Measurements from ENCODE around the gene CTNNA3. TPM values are rescaled to one million over a fixed set of nuclear protein-coding genes. Genes with fewer than 3 reads are reported as not detected.

Gene CTNNA3
- total RNA-seq, 1 donor from 2014 or later = 3.3 TPM

DNA sequence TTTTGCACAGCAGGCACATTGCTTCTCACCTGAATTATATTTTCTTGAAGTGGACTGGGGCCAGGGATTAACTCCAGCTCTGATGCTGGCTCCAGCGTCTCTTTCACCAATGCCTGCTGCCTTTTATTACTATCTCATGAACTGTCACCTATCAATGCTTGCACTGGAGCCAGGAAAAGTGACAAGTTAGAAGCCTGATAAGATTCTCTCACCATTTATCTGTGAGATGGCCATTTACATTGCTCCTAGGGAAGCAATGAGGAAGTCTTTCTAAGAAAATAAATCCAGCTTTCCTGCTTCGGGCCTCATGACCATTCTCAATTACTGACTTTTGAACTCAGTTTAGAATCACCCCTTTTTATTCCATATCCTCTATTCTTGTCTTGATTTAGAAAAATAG, 818.6 kb downstream of the CTNNA3 start:
- Mint-ChIP-seq H3K4me3 (ENCODE audit: unreplicated experiment) (no peak overlapping the region), H3K36me3 (ENCODE audit: unreplicated experiment) (no peaks in the 10 kb centered on the region)

DNA sequence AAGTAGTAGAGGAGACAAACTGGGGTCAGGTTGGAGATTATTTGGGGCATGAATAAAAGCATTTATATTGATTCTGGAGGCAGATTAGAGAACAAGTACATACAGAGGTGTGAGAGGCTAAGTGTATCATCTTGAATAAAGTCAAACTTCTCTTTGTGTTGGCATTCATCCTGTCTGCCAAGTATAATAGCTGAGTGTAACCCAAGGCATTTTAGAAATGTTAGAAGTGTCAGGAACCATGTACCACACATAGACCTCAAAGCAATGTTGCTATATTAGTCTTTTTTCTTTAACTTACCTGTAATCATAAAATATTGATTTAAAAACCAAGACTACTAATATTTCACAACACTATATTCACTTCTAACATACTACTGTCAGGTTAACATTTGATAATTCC, 826.4 kb downstream of the CTNNA3 start:
- Mint-ChIP-seq H3K4me3 (ENCODE audit: unreplicated experiment) (no peak overlapping the region), H3K36me3 (ENCODE audit: unreplicated experiment) (no peaks in the 10 kb centered on the region), H3K9me3 (ENCODE audit: unreplicated experiment) (no peaks in the 10 kb centered on the region), H3K4me1 (ENCODE audit: low read depth, unreplicated experiment) (no peaks in the 10 kb centered on the region), H3K27ac (ENCODE audit: unreplicated experiment) (no peak overlapping the region), H3K27me3 (ENCODE audit: unreplicated experiment) (no peaks in the 10 kb centered on the region)
- TF ChIP-seq, protein P1, sequence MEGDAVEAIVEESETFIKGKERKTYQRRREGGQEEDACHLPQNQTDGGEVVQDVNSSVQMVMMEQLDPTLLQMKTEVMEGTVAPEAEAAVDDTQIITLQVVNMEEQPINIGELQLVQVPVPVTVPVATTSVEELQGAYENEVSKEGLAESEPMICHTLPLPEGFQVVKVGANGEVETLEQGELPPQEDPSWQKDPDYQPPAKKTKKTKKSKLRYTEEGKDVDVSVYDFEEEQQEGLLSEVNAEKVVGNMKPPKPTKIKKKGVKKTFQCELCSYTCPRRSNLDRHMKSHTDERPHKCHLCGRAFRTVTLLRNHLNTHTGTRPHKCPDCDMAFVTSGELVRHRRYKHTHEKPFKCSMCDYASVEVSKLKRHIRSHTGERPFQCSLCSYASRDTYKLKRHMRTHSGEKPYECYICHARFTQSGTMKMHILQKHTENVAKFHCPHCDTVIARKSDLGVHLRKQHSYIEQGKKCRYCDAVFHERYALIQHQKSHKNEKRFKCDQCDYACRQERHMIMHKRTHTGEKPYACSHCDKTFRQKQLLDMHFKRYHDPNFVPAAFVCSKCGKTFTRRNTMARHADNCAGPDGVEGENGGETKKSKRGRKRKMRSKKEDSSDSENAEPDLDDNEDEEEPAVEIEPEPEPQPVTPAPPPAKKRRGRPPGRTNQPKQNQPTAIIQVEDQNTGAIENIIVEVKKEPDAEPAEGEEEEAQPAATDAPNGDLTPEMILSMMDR (IDR thresholded peaks at IDR 0.05; ENCODE audit: partially characterized antibody, unreplicated experiment) = no peak
- DNase-seq = no peak

More for the DNA sequence above, 818.6 kb downstream of the CTNNA3 start:
- no peak overlapping the region for H3K27ac Mint-ChIP-seq (ENCODE audit: unreplicated experiment)
- TF ChIP-seq, protein P1 (IDR thresholded peaks at IDR 0.05; ENCODE audit: partially characterized antibody, unreplicated experiment) = no peak
- no peak for DNase-seq
- H3K27me3 Mint-ChIP-seq (ENCODE audit: unreplicated experiment) = no peaks in the 10 kb centered on the region
- H3K4me1 Mint-ChIP-seq (ENCODE audit: low read depth, unreplicated experiment) = no peaks in the 10 kb centered on the region
- H3K9me3 Mint-ChIP-seq (ENCODE audit: unreplicated experiment) = no peaks in the 10 kb centered on the region

DNA sequence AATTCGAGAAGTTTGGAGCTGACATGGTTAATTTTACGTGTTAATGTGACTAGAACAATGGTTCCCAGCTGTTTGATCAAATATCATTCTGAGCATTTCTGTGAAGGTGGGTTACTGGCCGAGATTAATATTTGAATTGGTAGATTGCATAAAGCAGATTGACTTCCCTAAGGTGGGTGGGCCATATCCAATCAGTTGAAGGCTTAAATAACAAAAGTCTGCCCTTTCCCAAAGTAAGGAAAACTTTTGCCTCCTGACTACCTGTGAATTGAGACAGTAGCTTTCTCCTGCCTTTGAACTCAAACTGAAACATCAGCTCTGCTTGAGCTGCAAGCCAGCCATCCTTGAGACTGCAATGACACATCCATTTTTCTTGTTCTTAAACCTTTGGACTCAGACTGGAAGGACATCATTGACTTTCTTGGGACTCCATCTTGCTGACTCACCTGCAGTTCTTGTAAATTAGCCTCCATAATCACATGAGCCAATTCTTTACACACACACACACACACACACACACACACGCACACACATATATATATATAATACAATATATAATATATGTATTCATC, 833.2 kb downstream of the CTNNA3 start:
- H3K4me3 Mint-ChIP-seq (ENCODE audit: unreplicated experiment) = no peak overlapping the region
- H3K27ac Mint-ChIP-seq (ENCODE audit: unreplicated experiment) = no peak overlapping the region
- no peaks in the 10 kb centered on the region for H3K27me3 Mint-ChIP-seq (ENCODE audit: unreplicated experiment)
- peaks cover 3% of the 10 kb centered on the region for H3K9me3 Mint-ChIP-seq (ENCODE audit: unreplicated experiment)
- DNase-seq = no peak
- no peaks in the 10 kb centered on the region for H3K4me1 Mint-ChIP-seq (ENCODE audit: low read depth, unreplicated experiment)
- H3K36me3 Mint-ChIP-seq (ENCODE audit: unreplicated experiment) = no peaks in the 10 kb centered on the region
- TF ChIP-seq, protein P1 (IDR thresholded peaks at IDR 0.05; ENCODE audit: partially characterized antibody, unreplicated experiment) = no peak

DNA sequence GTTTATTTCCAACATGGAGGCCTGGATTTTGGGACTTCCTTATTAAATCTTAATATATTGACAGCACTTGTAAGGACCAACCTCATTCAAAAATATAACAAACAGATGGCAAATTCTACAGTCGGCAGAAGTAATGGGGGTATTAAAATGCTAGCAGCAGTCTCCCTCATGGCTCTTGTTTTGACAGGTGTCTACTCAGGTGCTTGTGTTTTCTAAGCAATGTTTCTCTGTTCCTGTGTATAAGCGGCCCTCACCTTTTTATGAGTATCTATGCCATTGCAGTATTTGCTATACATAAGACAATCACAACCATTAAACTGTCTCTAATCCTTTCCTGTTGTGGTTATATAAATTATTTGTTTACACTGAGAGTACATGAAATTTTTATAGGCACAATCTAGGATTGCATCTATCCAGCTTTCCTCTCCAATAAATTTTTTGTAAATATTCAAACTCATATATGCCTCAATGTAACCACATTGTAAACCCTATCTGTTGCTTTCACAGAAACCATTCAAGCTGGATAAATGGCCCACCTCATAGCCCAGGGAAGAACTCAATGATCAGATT, 835.5 kb downstream of the CTNNA3 start:
- no peaks in the 10 kb centered on the region for H3K36me3 Mint-ChIP-seq (ENCODE audit: unreplicated experiment)

DNA sequence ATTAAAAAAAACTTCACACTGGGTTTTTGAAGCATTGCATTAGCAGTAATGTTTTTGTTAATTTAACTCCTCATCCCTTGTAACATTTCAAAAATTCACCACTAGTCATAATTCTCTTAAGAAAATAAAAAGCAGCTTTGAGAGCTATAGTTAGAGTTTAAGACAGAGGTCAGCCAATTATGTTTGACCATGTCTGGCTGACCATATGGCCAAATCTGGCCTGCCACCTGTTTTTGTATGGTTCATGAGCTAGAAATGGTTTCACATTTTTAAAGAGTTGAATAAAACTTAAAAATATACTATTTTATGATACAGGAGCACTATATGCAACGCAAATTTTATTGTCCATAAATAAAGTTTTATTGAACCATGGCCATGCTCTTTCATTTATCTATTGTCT, 843.2 kb downstream of the CTNNA3 start:
- TF ChIP-seq, protein P1 (IDR thresholded peaks at IDR 0.05; ENCODE audit: partially characterized antibody, unreplicated experiment) = no peak
- peak; percentile 34 for DNase-seq
- Mint-ChIP-seq H3K27ac (ENCODE audit: unreplicated experiment) (peak overlapping the region; percentile 69), H3K36me3 (ENCODE audit: unreplicated experiment) (no peaks in the 10 kb centered on the region), H3K27me3 (ENCODE audit: unreplicated experiment) (peaks cover 3% of the 10 kb centered on the region), H3K4me1 (ENCODE audit: low read depth, unreplicated experiment) (peaks cover 31% of the 10 kb centered on the region), H3K9me3 (ENCODE audit: unreplicated experiment) (peaks cover 7% of the 10 kb centered on the region), H3K4me3 (ENCODE audit: unreplicated experiment) (no peak overlapping the region)

More for the DNA sequence above, 835.5 kb downstream of the CTNNA3 start:
- no peaks in the 10 kb centered on the region for H3K27me3 Mint-ChIP-seq (ENCODE audit: unreplicated experiment)
- TF ChIP-seq, protein P1 (IDR thresholded peaks at IDR 0.05; ENCODE audit: partially characterized antibody, unreplicated experiment) = no peak
- no peaks in the 10 kb centered on the region for H3K4me1 Mint-ChIP-seq (ENCODE audit: low read depth, unreplicated experiment)
- H3K4me3 Mint-ChIP-seq (ENCODE audit: unreplicated experiment) = no peak overlapping the region
- no peak overlapping the region for H3K27ac Mint-ChIP-seq (ENCODE audit: unreplicated experiment)
- no peak for DNase-seq
- H3K9me3 Mint-ChIP-seq (ENCODE audit: unreplicated experiment) = peaks cover 3% of the 10 kb centered on the region
